Naive B cell (primary cell): ENCODE measurements around the gene COL1A1. TPM values are rescaled to one million over a fixed set of nuclear protein-coding genes. Genes with fewer than 3 reads are reported as not detected.
A peak's percentile ranks its signal among the peaks of the same experiment; 100 is the strongest.

Experiments used
- ATAC-seq, 2 donors: fragments of 150-1000 bp; cut with Tn5 transposase; 2 replicates each; pipeline ENCODE4 v1.10.0; 2021; ENCODE audit warnings: low read depth in 2 of 2, mild to moderate bottlenecking in 2 of 2, moderate library complexity in 2 of 2
- DNase-seq: peaks from one replicate; pipeline ENCODE4 v3.0.0; 2022
- H3K27ac Mint-ChIP-seq, 6 donors: one replicate each; pipeline ENCODE4 v1.8.0; 2020 to 2022; ENCODE audit warnings: mild to moderate bottlenecking in 6 of 6, mixed read lengths in 6 of 6, moderate library complexity in 5 of 6, inconsistent platforms in 2 of 6
- H3K27me3 Mint-ChIP-seq, 3 donors: one replicate each; pipeline ENCODE4 v1.8.0; 2021 to 2022; ENCODE audit warnings: mixed read lengths in 3 of 3, mild to moderate bottlenecking in 1 of 3
- H3K36me3 Mint-ChIP-seq, 2 donors: one replicate each; pipeline ENCODE4 v1.8.0; 2020 to 2022; ENCODE audit warnings: mixed read lengths in 2 of 2, inconsistent platforms in 1 of 2, mild to moderate bottlenecking in 1 of 2
- H3K4me1 Mint-ChIP-seq, 3 donors: one replicate each; pipeline ENCODE4 v1.8.0; 2020 to 2022; ENCODE audit warnings: mixed read lengths in 3 of 3, inconsistent platforms in 1 of 3, mild to moderate bottlenecking in 1 of 3, moderate library complexity in 1 of 3
- H3K4me3 Mint-ChIP-seq, 8 donors: one replicate each; pipeline ENCODE4 v1.8.0; 2020 to 2022; ENCODE audit warnings: mild to moderate bottlenecking in 8 of 8, mixed read lengths in 8 of 8, moderate library complexity in 8 of 8, inconsistent platforms in 2 of 8
- H3K9me3 Mint-ChIP-seq, 7 donors: one replicate each; pipeline ENCODE4 v1.8.0; 2020 to 2022; ENCODE audit warnings: mixed read lengths in 7 of 7, mild to moderate bottlenecking in 5 of 7, inconsistent platforms in 2 of 7, moderate library complexity in 1 of 7
- polyA plus RNA-seq, 6 donors: library from polyadenylated mRNA; unstranded; fragments of 300-500 nt; fragmentation: Illumina TruSeq; gene quantifications; one replicate each; pipeline ENCODE4 v1.2.3, GENCODE V29; 2021; ENCODE audit warnings: low read depth in 6 of 6

The COL1A1 gene
- polyA plus RNA-seq, 6 donors from 2014 or later = 0.23 to 0.80 TPM; not detected in 4

GRCh38 chr17:50220811-50221210 is 19.4 kb upstream of the COL1A1 start:
- no peak overlapping the region for H3K4me3 Mint-ChIP-seq
- peaks cover 0 to 6% (median 0%) of the 10 kb centered on the region in 3 donors for H3K4me1 Mint-ChIP-seq
- ATAC-seq = no peak

GRCh38 chr17:50219939-50220465 is 18.6 kb upstream of the COL1A1 start:
- peaks cover 0 to 6% (median 0%) of the 10 kb centered on the region in 3 donors for H3K4me1 Mint-ChIP-seq
- no peak for ATAC-seq
- H3K27me3 Mint-ChIP-seq = peaks cover 0 to 22% (median 7%) of the 10 kb centered on the region in 3 donors
- no peak overlapping the region for H3K4me3 Mint-ChIP-seq
- H3K36me3 Mint-ChIP-seq = peaks cover under 1 to 5% of the 10 kb centered on the region in 2 donors
- no peak overlapping the region for H3K27ac Mint-ChIP-seq
- peaks cover 0 to 8% (median 7%) of the 10 kb centered on the region in 7 donors for H3K9me3 Mint-ChIP-seq
- DNase-seq = no peak

More at GRCh38 chr17:50220811-50221210, 19.4 kb upstream of the COL1A1 start:
- H3K27ac Mint-ChIP-seq = no peak overlapping the region
- peaks cover 0 to 22% (median 7%) of the 10 kb centered on the region in 3 donors for H3K27me3 Mint-ChIP-seq
- DNase-seq = no peak
- peaks cover 0 to 15% (median 12%) of the 10 kb centered on the region in 7 donors for H3K9me3 Mint-ChIP-seq
- peaks cover 9 to 13% of the 10 kb centered on the region in 2 donors for H3K36me3 Mint-ChIP-seq

GRCh38 chr17:50219342-50219741 is 17.9 kb upstream of the COL1A1 start:
- ATAC-seq (no peak), DNase-seq (no peak)
- Mint-ChIP-seq H3K36me3 (no peaks in the 10 kb centered on the region), H3K27me3 (peaks cover 0 to 21% (median 7%) of the 10 kb centered on the region in 3 donors), H3K27ac (no peak overlapping the region), H3K9me3 (peaks cover 0 to 1% (median under 1%) of the 10 kb centered on the region in 7 donors), H3K4me1 (peaks cover 0 to 6% (median 0%) of the 10 kb centered on the region in 3 donors), H3K4me3 (no peak overlapping the region)

- Mint-ChIP-seq H3K9me3 (no peaks in the 10 kb centered on the region), H3K27me3 (peaks cover 0 to 25% (median 7%) of the 10 kb centered on the region in 3 donors), H3K27ac (peak overlapping the region in 1 of 6 donors; percentile 61), H3K4me1 (peaks cover 0 to 6% (median 0%) of the 10 kb centered on the region in 3 donors), H3K36me3 (no peaks in the 10 kb centered on the region), H3K4me3 (no peak overlapping the region)
- no peak for ATAC-seq
- no peak for DNase-seq
These were observed 17.4 kb upstream of the COL1A1 start for GRCh38 chr17:50218771-50219315.

- Mint-ChIP-seq H3K4me3 (no peak overlapping the region), H3K27me3 (peaks cover 0 to 21% (median 7%) of the 10 kb centered on the region in 3 donors), H3K36me3 (no peaks in the 10 kb centered on the region), H3K9me3 (no peaks in the 10 kb centered on the region), H3K4me1 (peaks cover 1 to 11% (median 2%) of the 10 kb centered on the region in 3 donors), H3K27ac (no peak overlapping the region)
- no peak for ATAC-seq
- DNase-seq = no peak
These were observed 16.8 kb upstream of the COL1A1 start for GRCh38 chr17:50218071-50218759.

GRCh38 chr17:50217591-50217990 is 16.2 kb upstream of the COL1A1 start:
- Mint-ChIP-seq H3K27me3 (peaks cover 0 to 21% (median 7%) of the 10 kb centered on the region in 3 donors), H3K36me3 (no peaks in the 10 kb centered on the region), H3K4me3 (no peak overlapping the region), H3K9me3 (no peaks in the 10 kb centered on the region), H3K27ac (no peak overlapping the region), H3K4me1 (peaks cover 4 to 18% (median 8%) of the 10 kb centered on the region in 3 donors)
- DNase-seq (no peak), ATAC-seq (no peak)

- no peaks in the 10 kb centered on the region for H3K36me3 Mint-ChIP-seq
- peak overlapping the region in 2 of 6 donors; percentile 3 to 62 for H3K27ac Mint-ChIP-seq
- peaks cover 0 to 30% (median 10%) of the 10 kb centered on the region in 3 donors for H3K27me3 Mint-ChIP-seq
- H3K9me3 Mint-ChIP-seq = no peaks in the 10 kb centered on the region
- H3K4me1 Mint-ChIP-seq = peaks cover 11 to 16% (median 13%) of the 10 kb centered on the region in 3 donors
- DNase-seq (no peak), ATAC-seq (no peak)
- H3K4me3 Mint-ChIP-seq = no peak overlapping the region
These were observed 13.7 kb upstream of the COL1A1 start for GRCh38 chr17:50214976-50215760.

GRCh38 chr17:50213026-50214022 is 11.9 kb upstream of the COL1A1 start:
- Mint-ChIP-seq H3K9me3 (no peaks in the 10 kb centered on the region), H3K36me3 (no peaks in the 10 kb centered on the region), H3K4me1 (peaks cover 11 to 16% (median 13%) of the 10 kb centered on the region in 3 donors), H3K27ac (peak overlapping the region in 2 of 6 donors; percentile 58 to 80), H3K27me3 (peaks cover 10 to 49% (median 24%) of the 10 kb centered on the region in 3 donors), H3K4me3 (peak overlapping the region in 2 of 8 donors; percentile 9 to 52)
- peak; percentile 97 for ATAC-seq
- DNase-seq = peak; percentile 57

- Mint-ChIP-seq H3K27ac (no peak overlapping the region), H3K36me3 (no peaks in the 10 kb centered on the region), H3K4me1 (peaks cover 13 to 20% (median 13%) of the 10 kb centered on the region in 3 donors), H3K9me3 (no peaks in the 10 kb centered on the region), H3K27me3 (peaks cover 21 to 59% (median 34%) of the 10 kb centered on the region in 3 donors), H3K4me3 (peak overlapping the region in 1 of 8 donors; percentile 23)
- ATAC-seq (no peak), DNase-seq (no peak)
These were observed 10.9 kb upstream of the COL1A1 start for GRCh38 chr17:50212121-50212843.

- H3K36me3 Mint-ChIP-seq = no peaks in the 10 kb centered on the region
- H3K4me3 Mint-ChIP-seq = no peak overlapping the region
- peaks cover 27 to 62% (median 42%) of the 10 kb centered on the region in 3 donors for H3K27me3 Mint-ChIP-seq
- no peaks in the 10 kb centered on the region for H3K9me3 Mint-ChIP-seq
- DNase-seq (no peak), ATAC-seq (no peak)
- peak overlapping the region in 1 of 6 donors; percentile 87 for H3K27ac Mint-ChIP-seq
- H3K4me1 Mint-ChIP-seq = peaks cover 18 to 28% (median 21%) of the 10 kb centered on the region in 3 donors
These were observed 10.1 kb upstream of the COL1A1 start for GRCh38 chr17:50211249-50212120.
